Mesendoderm (in vitro differentiated cells): ENCODE measurements around the gene MAPK12.

Source experiments
- DNase-seq: peaks from one replicate; pipeline ENCODE4 v3.0.0; 2013
- H2AK5ac ChIP-seq: 2 replicates; pipeline ENCODE4 v1.6.1; 2013; ENCODE audit warnings: low read length, inconsistent platforms
- H2BK120ac ChIP-seq: 2 replicates; pipeline ENCODE4 v1.6.1; 2013; ENCODE audit warnings: low read depth, mild to moderate bottlenecking, low read length, moderate library complexity, mixed read lengths
- H2BK15ac ChIP-seq: replicated peaks from 2 replicates; pipeline ENCODE4 v1.6.1; 2013; ENCODE audit warnings: low read depth, mild to moderate bottlenecking, moderate library complexity
- H2BK5ac ChIP-seq: 2 replicates; pipeline ENCODE4 v1.6.1; 2013; ENCODE audit warnings: low read length, inconsistent platforms
- H3K18ac ChIP-seq: 2 replicates; pipeline ENCODE4 v1.6.1; 2013; ENCODE audit warnings: mild to moderate bottlenecking, low read length, mixed read lengths
- H3K23ac ChIP-seq: one replicate; pipeline ENCODE4 v1.6.1; 2013; ENCODE audit warnings: low read length
- H3K27ac ChIP-seq: 2 replicates; pipeline ENCODE4 v1.5.1; 2013; ENCODE audit warnings: low read depth, mild to moderate bottlenecking, inconsistent platforms, low read length, moderate library complexity
- H3K27me3 ChIP-seq: 2 replicates; pipeline ENCODE4 v1.6.1; 2013; ENCODE audit warnings: low read length, control low read depth, mild to moderate bottlenecking, inconsistent platforms; ENCODE audit not compliant: insufficient read depth, poor library complexity
- H3K36me3 ChIP-seq: 2 replicates; pipeline ENCODE4 v1.6.1; 2013; ENCODE audit warnings: low read length, inconsistent platforms; ENCODE audit not compliant: control insufficient read depth, insufficient read depth
- H3K4ac ChIP-seq: one replicate; pipeline ENCODE4 v1.6.1; 2013; ENCODE audit warnings: low read depth, mild to moderate bottlenecking, low read length, moderate library complexity
- H3K4me1 ChIP-seq: 2 replicates; pipeline ENCODE4 v1.6.1; 2013; ENCODE audit warnings: low read depth, low read length, inconsistent platforms; ENCODE audit not compliant: control insufficient read depth
- H3K4me2 ChIP-seq: 2 replicates; pipeline ENCODE4 v1.6.1; 2013; ENCODE audit warnings: low read length
- H3K4me3 ChIP-seq: 2 replicates; pipeline ENCODE4 v1.5.1; 2013; ENCODE audit warnings: mild to moderate bottlenecking, low read length
- H3K56ac ChIP-seq: one replicate; pipeline ENCODE4 v1.6.1; 2013; ENCODE audit warnings: low read length
- H3K79me1 ChIP-seq: 2 replicates; pipeline ENCODE4 v1.6.1; 2013; ENCODE audit warnings: low read length, inconsistent platforms
- H3K79me2 ChIP-seq: 2 replicates; pipeline ENCODE4 v1.6.1; 2013; ENCODE audit warnings: mild to moderate bottlenecking, low read length; ENCODE audit not compliant: control insufficient read depth, insufficient read depth
- H3K9ac ChIP-seq: 2 replicates; pipeline ENCODE4 v1.6.1; 2013; ENCODE audit warnings: low read length, inconsistent platforms
- H4K5ac ChIP-seq: one replicate; pipeline ENCODE4 v1.6.1; 2013; ENCODE audit warnings: low read length
- H4K8ac ChIP-seq: one replicate; pipeline ENCODE4 v1.6.1; 2013; ENCODE audit warnings: low read depth, mild to moderate bottlenecking, control low read depth, low read length, moderate library complexity
- WGBS: extraction: QIAGEN DNeasy Blood & Tissue Kit; methylation state at CpG from one replicate; pipeline ENCODE4 v1.1.7; 2013; ENCODE audit warnings: low lambda C conversion rate, missing lambda C conversion rate; ENCODE audit not compliant: insufficient coverage; ENCODE audit errors: extremely low coverage; 5-methylcytosine and 5-hydroxymethylcytosine counted together

MAPK12 gene

GRCh38 chr22:50264104-50264745, 2.7 kb upstream of the MAPK12 start:
- Histone ChIP-seq H3K36me3 (no peaks in the 10 kb centered on the region), H2BK15ac (no peak overlapping the region), H3K27me3 (peaks cover 1% of the 10 kb centered on the region), H3K4me3 (no peak overlapping the region), H3K27ac (no peak overlapping the region), H3K4me1 (no peaks in the 10 kb centered on the region), H3K23ac (no peak overlapping the region), H3K4ac (no peak overlapping the region), H3K4me2 (no peak overlapping the region), H3K79me2 (no peaks in the 10 kb centered on the region), H3K56ac (no peak overlapping the region), H2BK5ac (no peak overlapping the region), H3K79me1 (no peaks in the 10 kb centered on the region), H2AK5ac (no peak overlapping the region), H3K9ac (no peak overlapping the region), H4K8ac (no peak overlapping the region), H3K18ac (no peak overlapping the region), H4K5ac (no peak overlapping the region), H2BK120ac (no peak overlapping the region)
- DNase-seq = no peak
- WGBS = no CpG with 5 or more reads among the region's 15 CpGs

- no peak overlapping the region for H2BK15ac ChIP-seq
- H3K4me3 ChIP-seq = no peak overlapping the region
- H3K4ac ChIP-seq = no peak overlapping the region
- no peak overlapping the region for H3K23ac ChIP-seq
- H2BK5ac ChIP-seq = no peak overlapping the region
- no peak overlapping the region for H3K56ac ChIP-seq
- no peaks in the 10 kb centered on the region for H3K36me3 ChIP-seq
- H3K4me1 ChIP-seq = no peaks in the 10 kb centered on the region
- WGBS = no CpG with 5 or more reads among the region's 9 CpGs
- no peaks in the 10 kb centered on the region for H3K27me3 ChIP-seq
- H3K79me1 ChIP-seq = no peaks in the 10 kb centered on the region
- H3K27ac ChIP-seq = no peak overlapping the region
- no peak overlapping the region for H4K8ac ChIP-seq
- no peak overlapping the region for H3K18ac ChIP-seq
- no peak overlapping the region for H2BK120ac ChIP-seq
- no peak overlapping the region for H4K5ac ChIP-seq
- H2AK5ac ChIP-seq = no peak overlapping the region
- no peak overlapping the region for H3K4me2 ChIP-seq
- DNase-seq = no peak
- no peak overlapping the region for H3K9ac ChIP-seq
- no peaks in the 10 kb centered on the region for H3K79me2 ChIP-seq
Observed at GRCh38 chr22:50262973-50263617, 1.6 kb upstream of the MAPK12 start.

GRCh38 chr22:50262460-50262911, 1.0 kb upstream of the MAPK12 start:
- no peaks in the 10 kb centered on the region for H3K36me3 ChIP-seq

GRCh38 chr22:50260801-50261614, 475 bp downstream of the MAPK12 start:
- Histone ChIP-seq H2BK5ac (no peak overlapping the region), H4K5ac (no peak overlapping the region), H4K8ac (no peak overlapping the region), H2BK120ac (no peak overlapping the region), H3K23ac (no peak overlapping the region), H3K9ac (peak overlapping the region; percentile 82), H3K4me2 (peak overlapping the region; percentile 62), H3K79me2 (no peaks in the 10 kb centered on the region), H3K4me3 (peak overlapping the region; percentile 55), H3K27me3 (no peaks in the 10 kb centered on the region), H3K79me1 (no peaks in the 10 kb centered on the region), H3K4ac (no peak overlapping the region), H3K27ac (no peak overlapping the region), H3K4me1 (no peaks in the 10 kb centered on the region), H3K18ac (peak overlapping the region; percentile 9), H2AK5ac (no peak overlapping the region), H2BK15ac (no peak overlapping the region), H3K56ac (peak overlapping the region; percentile 93), H3K36me3 (no peaks in the 10 kb centered on the region)
- DNase-seq = no peak
- WGBS = no CpG with 5 or more reads among the region's 92 CpGs

More at GRCh38 chr22:50262460-50262911, 1.0 kb upstream of the MAPK12 start:
- Histone ChIP-seq H3K9ac (no peak overlapping the region), H3K4me3 (no peak overlapping the region), H4K5ac (no peak overlapping the region), H2BK5ac (no peak overlapping the region), H3K18ac (no peak overlapping the region), H3K79me2 (no peaks in the 10 kb centered on the region), H3K56ac (no peak overlapping the region), H4K8ac (no peak overlapping the region), H3K27me3 (no peaks in the 10 kb centered on the region), H3K27ac (no peak overlapping the region), H2BK15ac (no peak overlapping the region), H3K4me1 (no peaks in the 10 kb centered on the region), H3K23ac (no peak overlapping the region), H3K4me2 (no peak overlapping the region), H2AK5ac (no peak overlapping the region), H3K4ac (no peak overlapping the region), H2BK120ac (no peak overlapping the region), H3K79me1 (no peaks in the 10 kb centered on the region)
- no CpG with 5 or more reads among the region's 7 CpGs for WGBS
- no peak for DNase-seq

- Histone ChIP-seq H3K36me3 (no peaks in the 10 kb centered on the region), H2AK5ac (peak overlapping the region; percentile 45), H3K4me2 (peak overlapping the region; percentile 62), H2BK5ac (no peak overlapping the region), H3K79me1 (no peaks in the 10 kb centered on the region), H2BK120ac (no peak overlapping the region), H3K79me2 (no peaks in the 10 kb centered on the region), H2BK15ac (no peak overlapping the region), H3K27ac (no peak overlapping the region), H3K56ac (peak overlapping the region; percentile 93), H3K4ac (no peak overlapping the region), H4K5ac (no peak overlapping the region), H3K4me1 (no peaks in the 10 kb centered on the region), H3K18ac (no peak overlapping the region), H4K8ac (no peak overlapping the region), H3K4me3 (no peak overlapping the region), H3K9ac (peak overlapping the region; percentile 82), H3K23ac (no peak overlapping the region), H3K27me3 (no peaks in the 10 kb centered on the region)
- WGBS = no CpG with 5 or more reads among the region's 11 CpGs
- DNase-seq = no peak
Observed at GRCh38 chr22:50260434-50260800, 1.1 kb downstream of the MAPK12 start.
